GM19467 (cell line): ENCODE results near the gene PSMB7.

Source experiments
- ATAC-seq: cut with Tn5 transposase; IDR thresholded peaks from one replicate; pipeline ENCODE4 v1.9.1; 2021; ENCODE audit warnings: mild to moderate bottlenecking, moderate library complexity; ENCODE audit not compliant: unreplicated experiment

The PSMB7 gene

DNA sequence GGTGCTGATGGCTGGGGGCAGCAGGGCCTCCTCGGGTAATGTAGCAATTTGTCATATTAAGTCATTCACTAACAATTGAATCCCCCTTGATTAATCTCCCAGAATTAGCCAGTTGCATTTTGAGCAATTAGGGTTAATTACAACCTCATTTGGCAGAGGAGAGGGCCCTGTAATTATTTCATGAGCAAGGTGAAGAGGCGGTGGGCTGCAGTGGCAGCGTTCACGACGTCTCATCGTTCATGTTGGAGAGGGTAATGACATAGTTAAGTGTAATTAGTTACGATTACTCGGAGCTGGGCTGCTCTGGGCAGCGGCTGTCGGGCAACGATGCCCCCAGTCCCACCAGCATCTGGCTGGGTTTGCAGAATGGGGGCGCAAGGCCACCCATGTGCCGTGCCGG, 111.5 kb downstream of the PSMB7 start:
- no peak for ATAC-seq
